ENCODE measurements around the gene LIG1. TPM values are rescaled to one million over a fixed set of nuclear protein-coding genes. Genes with fewer than 3 reads are reported as not detected.

LIG1 gene
- total RNA-seq, 4 donors from 2014 or later = 17.7 to 33.3 (median 26.7) TPM

GRCh38 chr19:48190885-48191284, 20.7 kb upstream of the LIG1 start:
- TF ChIP-seq CTCF (IDR thresholded peaks at IDR 0.05) = no peak
- TF ChIP-seq POLR2A (IDR thresholded peaks at IDR 0.05) = no peak
- intact Hi-C loops (cut with DNase I) = no loop called here
- no peaks in the 10 kb centered on the region for H3K27me3 ChIP-seq
- H3K36me3 ChIP-seq = no peaks in the 10 kb centered on the region
- no peaks in the 10 kb centered on the region for H3K9me3 ChIP-seq
- WGBS, 2 donors = 89 to 93% methylated on average over 3 of the region's 3 CpGs
- no peaks in the 10 kb centered on the region for H3K4me1 ChIP-seq
- no peak for DNase-seq
- no peak overlapping the region for H3K4me3 ChIP-seq (replicated peaks in 1 of 3)
- H3K27ac ChIP-seq = no peak overlapping the region

GRCh38 chr19:48190288-48190884, 20.2 kb upstream of the LIG1 start:
- 72 to 86% methylated on average over 13 of the region's 13 CpGs for WGBS, 2 donors
- no peaks in the 10 kb centered on the region for H3K9me3 ChIP-seq
- H3K27me3 ChIP-seq = no peaks in the 10 kb centered on the region
- intact Hi-C loops (cut with DNase I) = no loop called here
- no peak overlapping the region for H3K27ac ChIP-seq
- no peak overlapping the region for H3K4me3 ChIP-seq (replicated peaks in 1 of 3)
- no peaks in the 10 kb centered on the region for H3K36me3 ChIP-seq
- no peaks in the 10 kb centered on the region for H3K4me1 ChIP-seq
- TF ChIP-seq POLR2A (IDR thresholded peaks at IDR 0.05) = no peak
- TF ChIP-seq CTCF (IDR thresholded peaks at IDR 0.05) = peak in 4 of 6 experiments; percentile 13 to 39 (median 29)
- DNase-seq = peak; percentile 31 to 57

GRCh38 chr19:48186541-48186991, 16.4 kb upstream of the LIG1 start:
- H3K4me1 ChIP-seq = no peaks in the 10 kb centered on the region
- DNase-seq = no peak
- no peaks in the 10 kb centered on the region for H3K9me3 ChIP-seq
- TF ChIP-seq POLR2A (IDR thresholded peaks at IDR 0.05) (no peak), CTCF (IDR thresholded peaks at IDR 0.05) (no peak)
- WGBS, 2 donors = 85 to 91% methylated on average over 8 of the region's 8 CpGs
- H3K27me3 ChIP-seq = no peaks in the 10 kb centered on the region
- H3K36me3 ChIP-seq = no peaks in the 10 kb centered on the region
- intact Hi-C loops (cut with DNase I) = no loop called here
- H3K4me3 ChIP-seq (replicated peaks in 1 of 3) = no peak overlapping the region
- H3K27ac ChIP-seq = no peak overlapping the region

- H3K36me3 ChIP-seq = no peaks in the 10 kb centered on the region
- H3K27ac ChIP-seq = no peak overlapping the region
- no peaks in the 10 kb centered on the region for H3K9me3 ChIP-seq
- H3K4me1 ChIP-seq = no peaks in the 10 kb centered on the region
- TF ChIP-seq CTCF (IDR thresholded peaks at IDR 0.05) (no peak), POLR2A (IDR thresholded peaks at IDR 0.05) (no peak)
- H3K27me3 ChIP-seq = no peaks in the 10 kb centered on the region
- H3K4me3 ChIP-seq (replicated peaks in 1 of 3) = no peak overlapping the region
- 86 to 94% methylated on average over 5 of the region's 5 CpGs for WGBS, 2 donors
- intact Hi-C loops (cut with DNase I) = no loop called here
- no peak for DNase-seq
These were observed 15.9 kb upstream of the LIG1 start for GRCh38 chr19:48186015-48186414.

- intact Hi-C loops (cut with DNase I) = no loop called here
- Histone ChIP-seq H3K36me3 (no peaks in the 10 kb centered on the region), H3K27me3 (no peaks in the 10 kb centered on the region)
These were observed 13.2 kb upstream of the LIG1 start for GRCh38 chr19:48183356-48183755.

More at GRCh38 chr19:48183356-48183755, 13.2 kb upstream of the LIG1 start:
- no peak for TF ChIP-seq CTCF (IDR thresholded peaks at IDR 0.05)
- no peak for TF ChIP-seq POLR2A (IDR thresholded peaks at IDR 0.05)
- Histone ChIP-seq H3K4me3 (replicated peaks in 1 of 3) (no peak overlapping the region), H3K4me1 (no peaks in the 10 kb centered on the region), H3K27ac (no peak overlapping the region), H3K9me3 (no peaks in the 10 kb centered on the region)
- DNase-seq = no peak
- 96 to 98% methylated on average over 9 of the region's 9 CpGs for WGBS, 2 donors
